SK-N-SH treated with all-trans-retinoic acid at 6 μM for 48 hours (cell line): Measurements from ENCODE around the gene SESN3.

Experiments used
- ATAC-seq: fragments of 200-7000 bp; cut with Tn5 transposase; 3 replicates; pipeline ENCODE4 v1.9.1; 2020; ENCODE audit warnings: mild to moderate bottlenecking, moderate library complexity
- ARNTL ChIP-seq: fragments of 450-650 bp; formaldehyde crosslinking; IDR thresholded peaks from 2 replicates; pipeline ENCODE4 v1.5.0; 2020; ENCODE audit warnings: low read depth, mild to moderate bottlenecking, moderate library complexity, borderline replicate concordance
- BACH2 ChIP-seq: fragments of 250-450 bp; sonication (Bioruptor Pico); IDR thresholded peaks from 2 replicates; pipeline ENCODE4 v1.9.0; 2021; ENCODE audit warnings: mild to moderate bottlenecking, borderline replicate concordance
- CREB5 ChIP-seq: fragments of 250-450 bp; sonication (Bioruptor Pico); IDR thresholded peaks from 2 replicates; pipeline ENCODE4 v1.5.1; 2020; ENCODE audit warnings: low read depth, mild to moderate bottlenecking, moderate library complexity
- CSDC2 ChIP-seq: fragments of 250-450 bp; sonication (Bioruptor Pico); IDR thresholded peaks from 2 replicates; pipeline ENCODE4 v1.5.0; 2020; ENCODE audit warnings: mild to moderate bottlenecking, moderate library complexity
- ESRRG ChIP-seq: fragments of 250-450 bp; sonication (Bioruptor Pico); IDR thresholded peaks from 2 replicates; pipeline ENCODE4 v1.6.1; 2021; ENCODE audit warnings: mild to moderate bottlenecking
- GLIS3 ChIP-seq: fragments of 250-450 bp; sonication (Bioruptor Pico); IDR thresholded peaks from 2 replicates; pipeline ENCODE4 v1.5.0; 2020; ENCODE audit warnings: mild to moderate bottlenecking, moderate library complexity
- ISL1 ChIP-seq: fragments of 250-450 bp; sonication (Bioruptor Pico); IDR thresholded peaks from 2 replicates; pipeline ENCODE4 v2.1.2; 2022; ENCODE audit warnings: mild to moderate bottlenecking, moderate library complexity
- OSR1 ChIP-seq: fragments of 250-450 bp; sonication (Bioruptor Pico); IDR thresholded peaks from 2 replicates; pipeline ENCODE4 v1.8.0; 2022; ENCODE audit warnings: moderate library complexity, mild to moderate bottlenecking, inconsistent platforms
- POU6F1 ChIP-seq: fragments of 250-450 bp; sonication (Bioruptor Pico); IDR thresholded peaks from 2 replicates; pipeline ENCODE4 v1.8.0; 2021; ENCODE audit warnings: low read depth, mild to moderate bottlenecking, moderate library complexity, borderline replicate concordance
- PPARA ChIP-seq: fragments of 250-450 bp; sonication (Bioruptor Pico); IDR thresholded peaks from 2 replicates; pipeline ENCODE4 v1.5.0; 2020; ENCODE audit warnings: mild to moderate bottlenecking, borderline replicate concordance
- RARB ChIP-seq: fragments of 250-450 bp; sonication (Bioruptor Pico); IDR thresholded peaks from 2 replicates; pipeline ENCODE4 v1.8.0; 2021; ENCODE audit warnings: mild to moderate bottlenecking, moderate library complexity
- SNAI2 ChIP-seq: fragments of 250-450 bp; sonication (Bioruptor Pico); IDR thresholded peaks from 2 replicates; pipeline ENCODE4 v1.5.0; 2020; ENCODE audit warnings: mild to moderate bottlenecking, moderate library complexity
- TCF4 ChIP-seq: fragments of 250-450 bp; sonication (Bioruptor Pico); IDR thresholded peaks from 2 replicates; pipeline ENCODE4 v1.8.0; 2021; ENCODE audit warnings: mild to moderate bottlenecking, moderate library complexity, borderline replicate concordance
- TOX ChIP-seq: fragments of 250-450 bp; sonication (Bioruptor Pico); IDR thresholded peaks from 2 replicates; pipeline ENCODE4 v1.8.0; 2021; ENCODE audit warnings: mild to moderate bottlenecking, moderate library complexity, borderline replicate concordance
- TSHZ2 ChIP-seq: fragments of 250-450 bp; sonication (Bioruptor Pico); IDR thresholded peaks from 2 replicates; pipeline ENCODE4 v1.5.0; 2020; ENCODE audit warnings: mild to moderate bottlenecking, moderate library complexity
- ZC3H10 ChIP-seq: fragments of 250-450 bp; sonication (Bioruptor Pico); IDR thresholded peaks from 2 replicates; pipeline ENCODE4 v1.5.1; 2021; ENCODE audit warnings: mild to moderate bottlenecking, moderate library complexity
- ZFP3 ChIP-seq: fragments of 250-450 bp; sonication (Bioruptor Pico); IDR thresholded peaks from 2 replicates; pipeline ENCODE4 v1.5.0; 2020; ENCODE audit warnings: mild to moderate bottlenecking, moderate library complexity
- ZFP30 ChIP-seq: fragments of 450-650 bp; formaldehyde crosslinking; IDR thresholded peaks from 2 replicates; pipeline ENCODE4 v1.5.0; 2022; ENCODE audit warnings: mild to moderate bottlenecking, moderate library complexity
- ZNF565 ChIP-seq: fragments of 450-650 bp; formaldehyde crosslinking; conservative IDR thresholded peaks from 2 replicates; pipeline ENCODE4 v1.5.0; 2020; ENCODE audit warnings: low read depth, mild to moderate bottlenecking, moderate library complexity
- ZNF70 ChIP-seq: fragments of 450-650 bp; formaldehyde crosslinking; IDR thresholded peaks from 2 replicates; pipeline ENCODE4 v1.5.0; 2020; ENCODE audit warnings: mild to moderate bottlenecking, moderate library complexity
- ZNF8 ChIP-seq: fragments of 450-650 bp; formaldehyde crosslinking; IDR thresholded peaks from 2 replicates; pipeline ENCODE4 v1.5.0; 2020; ENCODE audit warnings: mild to moderate bottlenecking, moderate library complexity
- TF ChIP-seq, protein P1 (sequence below): fragments of 250-450 bp; sonication (Bioruptor Pico); IDR thresholded peaks from 2 replicates; pipeline ENCODE4 v1.5.1; 2021; ENCODE audit warnings: mild to moderate bottlenecking, moderate library complexity
- TF ChIP-seq, protein P2 (sequence below): fragments of 250-450 bp; sonication (Bioruptor Pico); IDR thresholded peaks from 2 replicates; pipeline ENCODE4 v1.8.0; 2020; ENCODE audit warnings: mild to moderate bottlenecking, moderate library complexity, borderline replicate concordance

Gene SESN3

GRCh38 chr11:95192717-95193116 lies 38.3 kb downstream of the SESN3 start:
- no peak for ATAC-seq

DNA sequence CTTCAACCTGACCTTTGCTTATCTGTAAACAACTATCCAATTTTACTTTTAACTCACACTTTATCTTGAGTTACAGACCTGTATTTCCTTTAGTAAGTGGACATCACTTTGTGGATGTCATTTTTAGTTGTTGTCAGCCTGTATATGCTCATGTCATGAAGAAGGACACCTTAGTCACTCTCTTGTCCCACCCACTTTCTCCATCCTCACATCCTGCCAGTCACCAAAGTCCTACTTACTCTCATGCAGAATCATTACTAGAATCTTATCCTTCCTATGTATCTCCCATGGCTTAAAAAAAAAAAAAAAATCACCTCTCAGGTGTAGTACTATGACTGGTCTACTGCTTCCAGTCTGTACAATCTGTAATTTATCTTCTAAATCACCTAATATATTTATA lies 43.3 kb downstream of the SESN3 start:
- ATAC-seq = no peak
- TF ChIP-seq, protein P1, sequence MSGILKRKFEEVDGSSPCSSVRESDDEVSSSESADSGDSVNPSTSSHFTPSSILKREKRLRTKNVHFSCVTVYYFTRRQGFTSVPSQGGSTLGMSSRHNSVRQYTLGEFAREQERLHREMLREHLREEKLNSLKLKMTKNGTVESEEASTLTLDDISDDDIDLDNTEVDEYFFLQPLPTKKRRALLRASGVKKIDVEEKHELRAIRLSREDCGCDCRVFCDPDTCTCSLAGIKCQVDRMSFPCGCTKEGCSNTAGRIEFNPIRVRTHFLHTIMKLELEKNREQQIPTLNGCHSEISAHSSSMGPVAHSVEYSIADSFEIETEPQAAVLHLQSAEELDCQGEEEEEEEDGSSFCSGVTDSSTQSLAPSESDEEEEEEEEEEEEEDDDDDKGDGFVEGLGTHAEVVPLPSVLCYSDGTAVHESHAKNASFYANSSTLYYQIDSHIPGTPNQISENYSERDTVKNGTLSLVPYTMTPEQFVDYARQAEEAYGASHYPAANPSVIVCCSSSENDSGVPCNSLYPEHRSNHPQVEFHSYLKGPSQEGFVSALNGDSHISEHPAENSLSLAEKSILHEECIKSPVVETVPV (CRISPR knock-in tag) = no peak
- no peak for TF ChIP-seq ISL1 (CRISPR knock-in tag)
- no peak for TF ChIP-seq ZNF70
- TF ChIP-seq, protein P2, sequence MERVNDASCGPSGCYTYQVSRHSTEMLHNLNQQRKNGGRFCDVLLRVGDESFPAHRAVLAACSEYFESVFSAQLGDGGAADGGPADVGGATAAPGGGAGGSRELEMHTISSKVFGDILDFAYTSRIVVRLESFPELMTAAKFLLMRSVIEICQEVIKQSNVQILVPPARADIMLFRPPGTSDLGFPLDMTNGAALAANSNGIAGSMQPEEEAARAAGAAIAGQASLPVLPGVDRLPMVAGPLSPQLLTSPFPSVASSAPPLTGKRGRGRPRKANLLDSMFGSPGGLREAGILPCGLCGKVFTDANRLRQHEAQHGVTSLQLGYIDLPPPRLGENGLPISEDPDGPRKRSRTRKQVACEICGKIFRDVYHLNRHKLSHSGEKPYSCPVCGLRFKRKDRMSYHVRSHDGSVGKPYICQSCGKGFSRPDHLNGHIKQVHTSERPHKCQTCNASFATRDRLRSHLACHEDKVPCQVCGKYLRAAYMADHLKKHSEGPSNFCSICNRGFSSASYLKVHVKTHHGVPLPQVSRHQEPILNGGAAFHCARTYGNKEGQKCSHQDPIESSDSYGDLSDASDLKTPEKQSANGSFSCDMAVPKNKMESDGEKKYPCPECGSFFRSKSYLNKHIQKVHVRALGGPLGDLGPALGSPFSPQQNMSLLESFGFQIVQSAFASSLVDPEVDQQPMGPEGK = no peak
- TF ChIP-seq ZC3H10 = no peak
- TF ChIP-seq TSHZ2 = no peak
- TF ChIP-seq CSDC2 (CRISPR knock-in tag) = no peak
- TF ChIP-seq SNAI2 = no peak
- no peak for TF ChIP-seq ZFP3 (CRISPR knock-in tag)
- no peak for TF ChIP-seq ZNF565

More at GRCh38 chr11:95192717-95193116, 38.3 kb downstream of the SESN3 start:
- no peak for TF ChIP-seq CREB5 (CRISPR knock-in tag)
- TF ChIP-seq TCF4 (CRISPR knock-in tag) = no peak
- TF ChIP-seq, protein P2 = no peak
- TF ChIP-seq ZNF8 (CRISPR knock-in tag) = no peak
- no peak for TF ChIP-seq OSR1 (CRISPR knock-in tag)
- no peak for TF ChIP-seq ISL1 (CRISPR knock-in tag)
- TF ChIP-seq PPARA (CRISPR knock-in tag) = no peak
- no peak for TF ChIP-seq ZNF565
- TF ChIP-seq CSDC2 (CRISPR knock-in tag) = no peak
- no peak for TF ChIP-seq POU6F1 (CRISPR knock-in tag)
- no peak for TF ChIP-seq BACH2 (CRISPR knock-in tag)
- TF ChIP-seq RARB (CRISPR knock-in tag) = no peak
- TF ChIP-seq ZC3H10 = no peak
- no peak for TF ChIP-seq SNAI2
- TF ChIP-seq TOX = no peak
- no peak for TF ChIP-seq ESRRG (CRISPR knock-in tag)
- TF ChIP-seq GLIS3 (CRISPR knock-in tag) = no peak
- no peak for TF ChIP-seq ZFP3 (CRISPR knock-in tag)
- TF ChIP-seq, all 23 proteins: peak for 0

- ATAC-seq = no peak
- no peak for TF ChIP-seq ARNTL
- no peak for TF ChIP-seq OSR1 (CRISPR knock-in tag)
- no peak for TF ChIP-seq ZNF70
- no peak for TF ChIP-seq ZFP3 (CRISPR knock-in tag)
- no peak for TF ChIP-seq ESRRG (CRISPR knock-in tag)
- TF ChIP-seq ZNF565 = no peak
- TF ChIP-seq TOX = no peak
- TF ChIP-seq RARB (CRISPR knock-in tag) = no peak
- TF ChIP-seq TSHZ2 = no peak
- no peak for TF ChIP-seq GLIS3 (CRISPR knock-in tag)
- TF ChIP-seq ZC3H10 = no peak
- no peak for TF ChIP-seq CREB5 (CRISPR knock-in tag)
- TF ChIP-seq ZFP30 = no peak
Observed at GRCh38 chr11:95182397-95182796, 48.6 kb downstream of the SESN3 start.
